ENCODE measurements around the gene MAST2.

Gene MAST2

GRCh38 chr1:45995298-45995697 is 191.9 kb downstream of the MAST2 start:
- no peak overlapping the region for H3K4me3 ChIP-seq (ENCODE audit: low read length)
- DNase-seq (ENCODE audit: low read depth), result no peak
- TF ChIP-seq CTCF (conservative IDR thresholded peaks at IDR 0.05; ENCODE audit: low read depth, low read length), result no peak

GRCh38 chr1:45998020-45998617 is 194.7 kb downstream of the MAST2 start:
- no peak for TF ChIP-seq CTCF (conservative IDR thresholded peaks at IDR 0.05; ENCODE audit: low read depth, low read length)

GRCh38 chr1:45999507-45999906 is 196.1 kb downstream of the MAST2 start:
- H3K4me3 ChIP-seq (ENCODE audit: low read length), result no peak overlapping the region
- no peak for DNase-seq (ENCODE audit: low read depth)
- TF ChIP-seq CTCF (conservative IDR thresholded peaks at IDR 0.05; ENCODE audit: low read depth, low read length), result no peak

More at GRCh38 chr1:45998020-45998617, 194.7 kb downstream of the MAST2 start:
- H3K4me3 ChIP-seq (ENCODE audit: low read length), result no peak overlapping the region
- no peak for DNase-seq (ENCODE audit: low read depth)

GRCh38 chr1:46001081-46001785 is 197.8 kb downstream of the MAST2 start:
- no peak for TF ChIP-seq CTCF (conservative IDR thresholded peaks at IDR 0.05; ENCODE audit: low read depth, low read length)
- no peak overlapping the region for H3K4me3 ChIP-seq (ENCODE audit: low read length)
- no peak for DNase-seq (ENCODE audit: low read depth)

GRCh38 chr1:46002551-46003150 is 199.2 kb downstream of the MAST2 start:
- no peak for TF ChIP-seq CTCF (conservative IDR thresholded peaks at IDR 0.05; ENCODE audit: low read depth, low read length)
- H3K4me3 ChIP-seq (ENCODE audit: low read length), result no peak overlapping the region
- no peak for DNase-seq (ENCODE audit: low read depth)

GRCh38 chr1:46003315-46003714 is 199.9 kb downstream of the MAST2 start:
- no peak overlapping the region for H3K4me3 ChIP-seq (ENCODE audit: low read length)
- DNase-seq (ENCODE audit: low read depth), result no peak

More at GRCh38 chr1:46003315-46003714, 199.9 kb downstream of the MAST2 start:
- TF ChIP-seq CTCF (conservative IDR thresholded peaks at IDR 0.05; ENCODE audit: low read depth, low read length), result no peak

All from retinal pigment epithelial cell (primary cell).